Stimulated activated CD4-positive, alpha-beta T cell treated with anti-CD3 and anti-CD28 coated beads, TNF-alpha, amount 100 ng/mL, for 1 hour (primary cell): ENCODE data around the gene RNASE11.
"Not testable (repeated sequence)": the region's sequence is repeated elsewhere in the genome, so short reads cannot be mapped to it uniquely, and the experiment has no call there.

Experiments
- DNase-seq, 3 donors: peaks; one replicate each; pipeline ENCODE4 v3.0.0-alpha.2; 2020; ENCODE audit warnings: low read depth in 3 of 3, low spot score in 1 of 3

RNASE11 gene

GRCh38 chr14:20583142-20583541 lies 4.7 kb downstream of the RNASE11 start:
- no peak for DNase-seq

GRCh38 chr14:20580242-20580641 lies 7.6 kb downstream of the RNASE11 start:
- DNase-seq: no peak

GRCh38 chr14:20578784-20579502 lies 8.9 kb downstream of the RNASE11 start:
- no peak for DNase-seq

GRCh38 chr14:20578325-20578724 lies 9.5 kb downstream of the RNASE11 start:
- no peak for DNase-seq

GRCh38 chr14:20572382-20572990 lies 15.3 kb downstream of the RNASE11 start:
- DNase-seq: not testable (repeated sequence)

- not testable (repeated sequence) for DNase-seq
Measured at GRCh38 chr14:20570720-20571119, 17.1 kb downstream of the RNASE11 start.

- DNase-seq: not testable (repeated sequence)
Measured at GRCh38 chr14:20569865-20570264, 17.9 kb downstream of the RNASE11 start.

- no peak for DNase-seq
Measured at GRCh38 chr14:20569066-20569465, 18.7 kb downstream of the RNASE11 start.

- DNase-seq: no peak
Measured at GRCh38 chr14:20568393-20568792, 19.4 kb downstream of the RNASE11 start.

- DNase-seq: not testable (repeated sequence)
Measured at GRCh38 chr14:20567199-20567598, 20.6 kb downstream of the RNASE11 start.

- no peak for DNase-seq
Measured at GRCh38 chr14:20564501-20564997, 23.3 kb downstream of the RNASE11 start.

GRCh38 chr14:20563971-20564370 lies 23.8 kb downstream of the RNASE11 start:
- no peak for DNase-seq

- no peak for DNase-seq
Measured at GRCh38 chr14:20560961-20561360, 26.8 kb downstream of the RNASE11 start, which contains the start of gene RNASE9. TSS of gene RNASE9 (minus strand) at chr14:20561047.

- DNase-seq: no peak
Measured at GRCh38 chr14:20559461-20559904, 28.3 kb downstream of the RNASE11 start.

- no peak for DNase-seq
Measured at GRCh38 chr14:20557212-20557542, 30.6 kb downstream of the RNASE11 start.

- DNase-seq: no peak
Measured at GRCh38 chr14:20556500-20557211, 31.1 kb downstream of the RNASE11 start.

- no peak for DNase-seq
Measured at GRCh38 chr14:20555845-20556244, 32.0 kb downstream of the RNASE11 start.

- DNase-seq: no peak
Measured at GRCh38 chr14:20553024-20553423, 34.8 kb downstream of the RNASE11 start.

- no peak for DNase-seq
Measured at GRCh38 chr14:20551606-20552005, 36.2 kb downstream of the RNASE11 start.

GRCh38 chr14:20550926-20551325 lies 36.9 kb downstream of the RNASE11 start:
- DNase-seq: no peak

- DNase-seq: no peak
Measured at GRCh38 chr14:20548414-20549158, 39.2 kb downstream of the RNASE11 start.
